Peyer's patch (tissue), 4 donors: Measurements from ENCODE around the gene UBAC2.

Experiments
- POLR2A ChIP-seq, 2 donors: fragments of 450-650 bp; IDR thresholded peaks; one replicate each; pipeline ENCODE4 v1.5.1; 2017; ENCODE audit warnings: antibody characterized with exemption in 2 of 2, mild to moderate bottlenecking in 2 of 2, moderate library complexity in 2 of 2
- TF ChIP-seq, protein P1 (sequence below), 6 experiments: fragments of 450-650 bp in 4 of 6; fragments of 200-600 bp in 2 of 6; sonication (generic) in 1 of 6; IDR thresholded peaks; one replicate each; pipeline ENCODE4 v1.5.1; 2017 to 2019; ENCODE audit warnings: antibody characterized with exemption in 6 of 6, mild to moderate bottlenecking in 3 of 6, moderate library complexity in 1 of 6

DNA sequence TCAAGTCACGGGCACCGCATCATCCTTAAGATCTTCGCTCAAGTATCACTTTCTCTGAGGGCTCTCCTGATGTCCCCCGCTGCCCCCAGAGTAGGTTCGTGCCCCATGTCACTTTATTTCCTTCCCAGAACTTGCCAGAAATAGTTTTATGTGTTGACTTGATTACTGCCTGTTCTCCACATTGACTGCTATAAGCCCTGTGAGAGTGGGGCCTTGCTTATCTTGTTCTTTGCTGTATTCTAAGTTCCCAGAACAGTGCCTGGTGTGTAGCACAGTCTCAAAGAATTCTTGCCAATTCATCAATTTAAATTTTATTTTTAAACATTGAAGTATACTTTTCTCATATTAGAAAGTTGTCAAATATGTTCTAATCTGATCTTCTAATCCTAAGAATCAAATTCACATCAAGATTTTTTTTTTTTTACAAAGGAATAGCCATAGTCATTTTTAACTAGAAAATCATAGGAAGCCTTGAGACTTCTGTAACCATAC, 138.6 kb downstream of the UBAC2 start:
- TF ChIP-seq POLR2A (IDR thresholded peaks at IDR 0.05): no peak
- TF ChIP-seq, protein P1, sequence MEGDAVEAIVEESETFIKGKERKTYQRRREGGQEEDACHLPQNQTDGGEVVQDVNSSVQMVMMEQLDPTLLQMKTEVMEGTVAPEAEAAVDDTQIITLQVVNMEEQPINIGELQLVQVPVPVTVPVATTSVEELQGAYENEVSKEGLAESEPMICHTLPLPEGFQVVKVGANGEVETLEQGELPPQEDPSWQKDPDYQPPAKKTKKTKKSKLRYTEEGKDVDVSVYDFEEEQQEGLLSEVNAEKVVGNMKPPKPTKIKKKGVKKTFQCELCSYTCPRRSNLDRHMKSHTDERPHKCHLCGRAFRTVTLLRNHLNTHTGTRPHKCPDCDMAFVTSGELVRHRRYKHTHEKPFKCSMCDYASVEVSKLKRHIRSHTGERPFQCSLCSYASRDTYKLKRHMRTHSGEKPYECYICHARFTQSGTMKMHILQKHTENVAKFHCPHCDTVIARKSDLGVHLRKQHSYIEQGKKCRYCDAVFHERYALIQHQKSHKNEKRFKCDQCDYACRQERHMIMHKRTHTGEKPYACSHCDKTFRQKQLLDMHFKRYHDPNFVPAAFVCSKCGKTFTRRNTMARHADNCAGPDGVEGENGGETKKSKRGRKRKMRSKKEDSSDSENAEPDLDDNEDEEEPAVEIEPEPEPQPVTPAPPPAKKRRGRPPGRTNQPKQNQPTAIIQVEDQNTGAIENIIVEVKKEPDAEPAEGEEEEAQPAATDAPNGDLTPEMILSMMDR (IDR thresholded peaks at IDR 0.05): no peak
